ENCODE measurements around the gene LBX2.

Gene LBX2

GRCh38 chr2:74499267-74499939 lies at the start of gene LBX2:
LBX2 (minus strand) TSS chr2:74499603; CDS start chr2:74499537, 66 bp downstream.
- no peak for DNase-seq (ENCODE audit: low spot score)

- DNase-seq (ENCODE audit: low spot score): no peak
These were observed 49.0 kb upstream of the LBX2 start for GRCh38 chr2:74548285-74548899.

- DNase-seq (ENCODE audit: low spot score): no peak
These were observed 46.6 kb upstream of the LBX2 start for GRCh38 chr2:74546004-74546403.

- no peak for DNase-seq (ENCODE audit: low spot score)
These were observed 45.2 kb upstream of the LBX2 start for GRCh38 chr2:74544634-74545033.

- DNase-seq (ENCODE audit: low spot score): no peak
These were observed 43.6 kb upstream of the LBX2 start for GRCh38 chr2:74542978-74543377.

GRCh38 chr2:74540291-74540690 lies 40.9 kb upstream of the LBX2 start:
- no peak for DNase-seq (ENCODE audit: low spot score)

- no peak for DNase-seq (ENCODE audit: low spot score)
These were observed 39.5 kb upstream of the LBX2 start for GRCh38 chr2:74538881-74539339.

GRCh38 chr2:74537140-74537539 lies 37.7 kb upstream of the LBX2 start:
- DNase-seq (ENCODE audit: low spot score): no peak

GRCh38 chr2:74536166-74536950 lies 37.0 kb upstream of the LBX2 start:
- DNase-seq (ENCODE audit: low spot score): no peak

- DNase-seq (ENCODE audit: low spot score): no peak
These were observed 36.1 kb upstream of the LBX2 start for GRCh38 chr2:74535440-74535965.

- no peak for DNase-seq (ENCODE audit: low spot score)
These were observed 35.0 kb upstream of the LBX2 start for GRCh38 chr2:74534411-74534810.

- no peak for DNase-seq (ENCODE audit: low spot score)
These were observed 34.1 kb upstream of the LBX2 start for GRCh38 chr2:74533464-74533863.

GRCh38 chr2:74532222-74532621 lies 32.8 kb upstream of the LBX2 start:
- DNase-seq (ENCODE audit: low spot score): peak; percentile 44

- DNase-seq (ENCODE audit: low spot score): no peak
These were observed 32.3 kb upstream of the LBX2 start for GRCh38 chr2:74531666-74532065.

GRCh38 chr2:74530239-74531187 lies 31.1 kb upstream of the LBX2 start:
- peak; percentile 40 for DNase-seq (ENCODE audit: low spot score)

- peak; percentile 100 for DNase-seq (ENCODE audit: low spot score)
These were observed 30.2 kb upstream of the LBX2 start, which contains the start of the genes AUP1 and HTRA2 for GRCh38 chr2:74529357-74530238. AUP1 (minus strand) TSS chr2:74529706; CDS start chr2:74529629, 77 bp downstream. HTRA2 (plus strand) TSS chr2:74529933; CDS start chr2:74530007, 74 bp downstream.

GRCh38 chr2:74528600-74529356 lies 29.4 kb upstream of the LBX2 start:
- DNase-seq (ENCODE audit: low spot score): no peak

- no peak for DNase-seq (ENCODE audit: low spot score)
These were observed 28.3 kb upstream of the LBX2 start for GRCh38 chr2:74527741-74528140.

- DNase-seq (ENCODE audit: low spot score): no peak
These were observed 27.3 kb upstream of the LBX2 start for GRCh38 chr2:74526649-74527230.
